ENCODE data around the gene MLYCD.

GRCh38 chr16:83906683-83907082 is 7.8 kb downstream of the MLYCD start:
- no peak for TF ChIP-seq CTCF (IDR thresholded peaks at IDR 0.05; ENCODE audit: low read depth, low read length, poor library complexity, severe bottlenecking)
- TF ChIP-seq EZH2phosphoT487 (IDR thresholded peaks at IDR 0.05; ENCODE audit: borderline replicate concordance, low read length): no peak

Measured in DOHH2 (cell line).